ENCODE data around the gene PTGER2.

DNA sequence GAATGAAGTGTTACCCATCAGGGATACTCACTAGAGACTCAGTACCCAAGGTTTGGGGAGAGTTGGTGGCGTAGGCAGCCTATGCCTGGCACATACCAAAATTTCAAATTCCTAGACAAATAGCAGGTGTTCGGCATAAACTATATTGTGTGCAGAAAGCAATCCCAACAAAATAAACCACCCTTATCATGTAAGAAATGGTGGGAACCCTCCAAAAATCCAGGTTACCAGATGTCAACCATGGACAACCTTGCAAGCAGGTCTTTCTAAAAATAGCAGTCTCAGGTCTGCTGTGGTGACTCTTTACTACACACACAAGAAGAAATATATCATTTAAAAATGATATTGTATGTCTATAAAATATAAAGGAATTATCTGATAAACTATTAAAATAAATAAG, 17.7 kb upstream of the PTGER2 start:
- TF ChIP-seq, protein P1, sequence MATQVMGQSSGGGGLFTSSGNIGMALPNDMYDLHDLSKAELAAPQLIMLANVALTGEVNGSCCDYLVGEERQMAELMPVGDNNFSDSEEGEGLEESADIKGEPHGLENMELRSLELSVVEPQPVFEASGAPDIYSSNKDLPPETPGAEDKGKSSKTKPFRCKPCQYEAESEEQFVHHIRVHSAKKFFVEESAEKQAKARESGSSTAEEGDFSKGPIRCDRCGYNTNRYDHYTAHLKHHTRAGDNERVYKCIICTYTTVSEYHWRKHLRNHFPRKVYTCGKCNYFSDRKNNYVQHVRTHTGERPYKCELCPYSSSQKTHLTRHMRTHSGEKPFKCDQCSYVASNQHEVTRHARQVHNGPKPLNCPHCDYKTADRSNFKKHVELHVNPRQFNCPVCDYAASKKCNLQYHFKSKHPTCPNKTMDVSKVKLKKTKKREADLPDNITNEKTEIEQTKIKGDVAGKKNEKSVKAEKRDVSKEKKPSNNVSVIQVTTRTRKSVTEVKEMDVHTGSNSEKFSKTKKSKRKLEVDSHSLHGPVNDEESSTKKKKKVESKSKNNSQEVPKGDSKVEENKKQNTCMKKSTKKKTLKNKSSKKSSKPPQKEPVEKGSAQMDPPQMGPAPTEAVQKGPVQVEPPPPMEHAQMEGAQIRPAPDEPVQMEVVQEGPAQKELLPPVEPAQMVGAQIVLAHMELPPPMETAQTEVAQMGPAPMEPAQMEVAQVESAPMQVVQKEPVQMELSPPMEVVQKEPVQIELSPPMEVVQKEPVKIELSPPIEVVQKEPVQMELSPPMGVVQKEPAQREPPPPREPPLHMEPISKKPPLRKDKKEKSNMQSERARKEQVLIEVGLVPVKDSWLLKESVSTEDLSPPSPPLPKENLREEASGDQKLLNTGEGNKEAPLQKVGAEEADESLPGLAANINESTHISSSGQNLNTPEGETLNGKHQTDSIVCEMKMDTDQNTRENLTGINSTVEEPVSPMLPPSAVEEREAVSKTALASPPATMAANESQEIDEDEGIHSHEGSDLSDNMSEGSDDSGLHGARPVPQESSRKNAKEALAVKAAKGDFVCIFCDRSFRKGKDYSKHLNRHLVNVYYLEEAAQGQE (IDR thresholded peaks at IDR 0.05; ENCODE audit: insufficient read depth in 1 of 2, low read depth in 2 of 2, low read length in 1 of 2): no peak
- TF ChIP-seq, protein P2, sequence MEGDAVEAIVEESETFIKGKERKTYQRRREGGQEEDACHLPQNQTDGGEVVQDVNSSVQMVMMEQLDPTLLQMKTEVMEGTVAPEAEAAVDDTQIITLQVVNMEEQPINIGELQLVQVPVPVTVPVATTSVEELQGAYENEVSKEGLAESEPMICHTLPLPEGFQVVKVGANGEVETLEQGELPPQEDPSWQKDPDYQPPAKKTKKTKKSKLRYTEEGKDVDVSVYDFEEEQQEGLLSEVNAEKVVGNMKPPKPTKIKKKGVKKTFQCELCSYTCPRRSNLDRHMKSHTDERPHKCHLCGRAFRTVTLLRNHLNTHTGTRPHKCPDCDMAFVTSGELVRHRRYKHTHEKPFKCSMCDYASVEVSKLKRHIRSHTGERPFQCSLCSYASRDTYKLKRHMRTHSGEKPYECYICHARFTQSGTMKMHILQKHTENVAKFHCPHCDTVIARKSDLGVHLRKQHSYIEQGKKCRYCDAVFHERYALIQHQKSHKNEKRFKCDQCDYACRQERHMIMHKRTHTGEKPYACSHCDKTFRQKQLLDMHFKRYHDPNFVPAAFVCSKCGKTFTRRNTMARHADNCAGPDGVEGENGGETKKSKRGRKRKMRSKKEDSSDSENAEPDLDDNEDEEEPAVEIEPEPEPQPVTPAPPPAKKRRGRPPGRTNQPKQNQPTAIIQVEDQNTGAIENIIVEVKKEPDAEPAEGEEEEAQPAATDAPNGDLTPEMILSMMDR (IDR thresholded peaks at IDR 0.05): no peak
- no peak for TF ChIP-seq TCF7L2 (IDR thresholded peaks at IDR 0.05; ENCODE audit: low read depth, low read length)
- TF ChIP-seq POLR2AphosphoS5 (IDR thresholded peaks at IDR 0.05; ENCODE audit: low read depth, low read length): no peak
